Measurements from ENCODE around the gene NFAM1.

NFAM1 gene

DNA sequence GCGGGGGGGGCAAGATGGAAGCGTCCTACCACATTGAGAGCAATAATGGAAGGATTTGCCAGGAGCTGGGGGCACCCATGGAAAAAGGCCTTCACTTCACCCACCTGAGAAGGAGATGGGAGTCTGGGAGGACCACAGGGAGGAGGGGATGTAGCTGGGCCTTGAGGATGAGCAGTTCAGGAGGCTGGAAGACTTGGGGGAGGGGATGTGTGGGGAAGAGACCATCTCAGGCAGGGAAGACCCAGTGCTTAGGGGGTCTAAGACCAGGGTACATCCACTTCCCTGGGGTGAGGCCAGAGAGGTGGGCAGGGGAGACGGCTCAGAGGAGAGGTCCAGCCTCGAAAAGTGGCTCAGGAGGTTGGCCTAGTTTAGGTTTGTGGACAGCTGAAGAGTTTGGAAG is 90.4 kb downstream of the NFAM1 start:
- peaks cover 16% of the 10 kb centered on the region for H3K4me1 ChIP-seq (ENCODE audit: insufficient read depth, low read length)
- H3K9me3 ChIP-seq (ENCODE audit: control insufficient read depth, insufficient read depth, low read length), result no peaks in the 10 kb centered on the region
- no peaks in the 10 kb centered on the region for H3K36me3 ChIP-seq (ENCODE audit: insufficient read depth, low read length)
- no peak overlapping the region for H3K9ac ChIP-seq (ENCODE audit: low read depth, low read length)

DNA sequence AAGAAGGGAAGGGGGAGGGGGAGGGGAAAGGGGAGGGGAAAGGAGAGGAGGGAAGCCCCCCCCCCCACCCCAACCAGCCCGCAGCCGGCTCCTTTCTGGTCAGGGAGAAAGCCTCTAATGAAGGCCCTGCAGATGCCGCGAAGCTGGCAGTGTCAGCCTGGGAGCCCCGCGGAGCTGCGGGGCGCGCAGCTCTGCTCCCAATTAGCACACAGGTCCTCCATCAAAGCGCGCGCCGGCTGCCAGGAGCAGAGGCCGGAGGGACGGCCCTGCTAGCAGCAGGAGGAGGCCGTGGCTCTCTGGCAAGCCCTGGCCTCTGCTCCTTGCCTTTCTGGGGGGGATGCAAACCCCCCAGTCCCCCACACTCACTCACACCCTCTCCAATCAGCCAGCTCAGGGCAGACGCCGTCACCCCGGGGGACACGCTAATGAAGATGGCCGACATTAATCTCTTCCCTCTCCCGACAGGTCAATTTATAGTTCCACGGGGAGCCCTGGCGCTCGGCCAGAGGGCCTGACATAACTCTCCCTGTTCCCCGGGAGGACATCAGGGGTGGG is 91.3 kb downstream of the NFAM1 start:
- peaks cover 19% of the 10 kb centered on the region for H3K4me1 ChIP-seq (ENCODE audit: insufficient read depth, low read length)
- H3K36me3 ChIP-seq (ENCODE audit: insufficient read depth, low read length), result no peaks in the 10 kb centered on the region
- H3K9me3 ChIP-seq (ENCODE audit: control insufficient read depth, insufficient read depth, low read length), result no peaks in the 10 kb centered on the region
- H3K9ac ChIP-seq (ENCODE audit: low read depth, low read length), result peak overlapping the region; percentile 42; the same call in 1 of the 2 replicates

DNA sequence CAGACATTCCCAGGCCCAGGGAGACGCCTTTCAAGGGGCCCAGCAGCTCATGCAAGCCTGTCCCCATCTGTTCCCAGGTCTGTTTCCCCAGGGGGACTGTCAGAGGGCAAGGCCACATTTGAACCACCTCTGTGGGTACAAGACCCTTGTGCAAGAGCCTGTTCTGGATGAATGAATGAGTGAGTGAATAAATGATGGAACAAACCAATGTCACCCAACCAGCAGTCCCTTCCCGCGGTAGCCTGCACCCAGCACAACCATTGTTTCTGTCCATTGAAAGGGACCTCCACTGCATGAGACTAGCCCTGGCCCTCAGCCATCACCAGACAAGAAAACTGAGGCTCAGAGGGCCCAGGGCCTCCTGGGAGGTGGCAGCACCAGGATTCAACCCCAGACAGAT is 92.1 kb downstream of the NFAM1 start:
- Histone ChIP-seq H3K9ac (ENCODE audit: low read depth, low read length) (no peak overlapping the region), H3K4me1 (ENCODE audit: insufficient read depth, low read length) (peaks cover 21% of the 10 kb centered on the region), H3K9me3 (ENCODE audit: control insufficient read depth, insufficient read depth, low read length) (no peaks in the 10 kb centered on the region), H3K36me3 (ENCODE audit: insufficient read depth, low read length) (no peaks in the 10 kb centered on the region)

DNA sequence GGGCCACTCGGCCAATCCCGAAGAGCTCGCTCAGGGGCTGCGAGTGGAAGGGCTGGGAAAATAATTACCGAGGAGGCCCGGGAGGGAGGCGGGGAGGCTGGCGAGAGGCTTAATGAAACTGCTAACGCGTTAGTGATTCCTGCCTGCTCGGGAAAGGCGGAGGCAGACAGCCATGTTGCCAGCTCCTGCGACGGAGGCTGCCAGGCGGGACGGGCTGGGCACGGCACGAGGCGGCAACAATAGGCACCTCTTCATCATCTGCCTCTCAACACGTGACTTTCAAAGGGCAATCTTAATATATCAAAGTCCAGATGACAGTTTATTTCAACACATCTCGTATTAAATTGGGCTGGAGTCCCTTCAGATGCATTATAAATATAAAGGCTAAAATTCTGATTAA is 93.7 kb downstream of the NFAM1 start:
- no peak overlapping the region for H3K9ac ChIP-seq (ENCODE audit: low read depth, low read length)
- no peaks in the 10 kb centered on the region for H3K36me3 ChIP-seq (ENCODE audit: insufficient read depth, low read length)
- peaks cover 21% of the 10 kb centered on the region for H3K4me1 ChIP-seq (ENCODE audit: insufficient read depth, low read length)
- H3K9me3 ChIP-seq (ENCODE audit: control insufficient read depth, insufficient read depth, low read length), result no peaks in the 10 kb centered on the region

DNA sequence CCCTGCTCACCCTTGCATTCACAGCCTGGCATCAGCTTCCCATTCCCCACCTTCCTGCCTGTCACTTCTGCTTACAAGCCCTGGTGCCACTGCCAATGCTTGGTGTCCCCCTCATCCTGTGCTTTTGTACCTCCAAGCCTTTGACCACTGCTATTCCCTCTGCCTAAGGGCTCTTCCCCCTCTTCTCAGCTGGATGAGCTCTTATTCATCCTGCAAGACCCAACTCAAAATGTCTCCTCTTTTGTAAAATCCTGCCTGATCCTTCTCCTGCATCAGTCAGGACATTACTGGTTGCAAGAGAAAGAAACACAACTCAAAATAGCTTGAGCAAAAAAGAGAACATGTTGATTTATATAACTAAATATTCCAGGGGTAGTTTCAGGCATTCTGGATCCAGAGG is 94.8 kb downstream of the NFAM1 start:
- Histone ChIP-seq H3K36me3 (ENCODE audit: insufficient read depth, low read length) (no peaks in the 10 kb centered on the region), H3K9me3 (ENCODE audit: control insufficient read depth, insufficient read depth, low read length) (no peaks in the 10 kb centered on the region), H3K9ac (ENCODE audit: low read depth, low read length) (no peak overlapping the region), H3K4me1 (ENCODE audit: insufficient read depth, low read length) (peaks cover 13% of the 10 kb centered on the region; the same call in 1 of the 2 replicates)

DNA sequence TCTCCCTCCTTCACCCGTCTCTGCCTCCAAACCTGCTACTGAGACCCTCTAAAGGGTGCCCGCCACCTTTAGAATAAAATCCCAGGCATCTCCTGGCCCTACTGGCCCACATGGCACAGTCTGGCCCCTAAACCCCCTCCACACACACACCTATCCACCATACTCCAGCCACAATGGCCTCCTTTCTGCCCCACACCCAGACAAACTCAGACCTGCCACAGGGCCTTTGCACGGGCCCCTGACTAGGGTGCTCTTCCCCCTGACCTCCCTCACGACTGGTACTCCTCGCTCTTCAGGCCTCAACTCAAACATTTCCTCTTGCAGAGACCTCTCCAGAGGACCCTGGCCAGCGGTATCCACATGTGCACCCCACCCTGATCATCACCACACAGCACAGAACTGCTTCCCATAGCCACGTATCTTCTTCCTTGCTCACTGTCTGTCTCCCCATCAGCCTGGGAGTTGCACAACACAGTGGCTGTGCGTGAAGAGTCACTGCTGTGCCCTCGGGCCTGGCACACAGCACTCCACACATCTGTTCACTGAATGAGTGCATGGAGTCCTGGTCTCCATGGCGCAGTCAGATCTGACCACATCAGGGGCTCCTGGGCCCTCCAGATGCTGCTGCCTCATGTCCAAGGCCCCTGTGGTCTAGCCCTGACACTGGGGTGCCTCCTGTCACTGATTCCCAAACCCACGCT is 95.5 kb downstream of the NFAM1 start:
- H3K4me1 ChIP-seq (ENCODE audit: insufficient read depth, low read length), result peaks cover 10% of the 10 kb centered on the region; the same call in 1 of the 2 replicates
- H3K36me3 ChIP-seq (ENCODE audit: insufficient read depth, low read length), result no peaks in the 10 kb centered on the region
- H3K9me3 ChIP-seq (ENCODE audit: control insufficient read depth, insufficient read depth, low read length), result no peaks in the 10 kb centered on the region
- H3K9ac ChIP-seq (ENCODE audit: low read depth, low read length), result no peak overlapping the region

DNA sequence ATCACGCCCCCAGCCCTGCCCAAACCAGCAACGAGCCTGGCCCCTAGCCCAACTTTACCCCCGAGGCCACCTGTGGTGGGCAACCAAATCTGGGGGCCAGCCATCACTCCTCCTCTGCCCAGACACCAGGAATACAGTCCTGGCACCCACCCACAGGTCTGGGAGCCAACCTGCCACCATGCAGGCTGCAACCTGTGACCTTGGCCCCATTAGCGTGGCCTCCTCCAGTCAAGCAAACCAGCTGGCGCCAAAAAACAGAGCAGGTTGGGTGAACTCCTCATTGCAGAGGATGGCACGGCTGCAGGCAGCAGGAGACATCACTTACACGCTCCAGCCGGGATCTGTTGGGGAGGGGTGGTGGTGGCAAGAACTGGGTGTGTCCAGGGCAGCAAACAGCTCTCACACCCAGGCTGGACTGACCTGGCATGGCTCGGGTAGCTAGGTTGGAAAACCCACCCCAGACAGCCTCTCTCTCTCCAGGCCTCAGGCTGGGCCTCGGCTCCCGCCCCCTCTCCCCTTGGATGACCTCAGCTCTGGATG is 96.3 kb downstream of the NFAM1 start:
- H3K9me3 ChIP-seq (ENCODE audit: control insufficient read depth, insufficient read depth, low read length), result no peaks in the 10 kb centered on the region
- H3K4me1 ChIP-seq (ENCODE audit: insufficient read depth, low read length), result peaks cover 10% of the 10 kb centered on the region; the same call in 1 of the 2 replicates
- H3K9ac ChIP-seq (ENCODE audit: low read depth, low read length), result no peak overlapping the region
- H3K36me3 ChIP-seq (ENCODE audit: insufficient read depth, low read length), result no peaks in the 10 kb centered on the region

DNA sequence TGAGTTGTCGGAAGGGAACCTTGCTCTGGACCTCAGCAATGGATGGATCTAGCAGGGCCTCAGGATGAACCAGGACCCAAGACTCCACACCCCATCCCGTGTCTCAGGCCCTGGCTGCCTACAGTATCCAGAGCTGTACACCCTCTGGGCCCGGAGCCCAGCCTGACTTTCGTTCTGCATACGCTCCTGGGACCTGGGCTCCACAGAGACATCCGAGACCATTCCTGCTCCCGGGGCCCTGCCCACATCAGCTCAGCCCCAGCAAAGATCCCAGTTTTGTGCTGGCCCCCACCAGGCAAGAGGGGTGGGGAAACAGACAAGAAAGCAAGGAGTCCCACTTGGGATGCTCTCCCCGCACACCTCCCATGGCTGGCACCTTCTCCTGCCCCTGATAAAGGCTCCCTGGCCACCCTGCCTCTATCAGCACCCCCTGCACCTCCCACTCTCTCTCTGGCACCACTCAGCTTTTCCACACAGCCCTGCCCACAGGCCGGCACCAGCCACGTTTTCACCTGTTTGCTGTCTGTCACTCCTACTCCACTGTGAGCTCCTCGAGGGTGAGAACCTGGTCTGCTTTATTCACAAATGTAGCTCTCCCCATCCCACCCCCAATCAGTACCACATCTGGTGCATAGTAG is 97.2 kb downstream of the NFAM1 start:
- Histone ChIP-seq H3K4me1 (ENCODE audit: insufficient read depth, low read length) (peaks cover 10% of the 10 kb centered on the region; the same call in 1 of the 2 replicates), H3K9me3 (ENCODE audit: control insufficient read depth, insufficient read depth, low read length) (no peaks in the 10 kb centered on the region), H3K9ac (ENCODE audit: low read depth, low read length) (no peak overlapping the region), H3K36me3 (ENCODE audit: insufficient read depth, low read length) (no peaks in the 10 kb centered on the region)

DNA sequence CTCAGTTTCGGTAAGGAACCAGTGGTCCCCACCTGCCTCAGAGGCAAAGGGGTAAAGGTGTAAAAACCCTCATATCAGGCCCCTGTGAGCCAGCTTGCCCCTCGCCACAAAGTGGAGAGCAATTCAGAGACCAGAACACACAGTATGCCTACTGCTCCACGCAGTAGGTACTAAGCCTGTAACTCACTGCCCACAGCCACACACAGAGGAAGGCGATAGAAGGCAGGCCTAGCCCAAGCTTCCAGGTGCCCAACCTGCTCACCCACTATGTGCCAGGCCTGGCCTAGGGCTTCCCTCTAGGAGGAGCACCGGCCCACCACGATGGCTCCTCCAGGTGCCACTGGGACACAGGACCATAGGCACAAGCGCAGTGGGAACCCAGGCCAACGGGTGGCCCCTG is 98.7 kb downstream of the NFAM1 start:
- no peaks in the 10 kb centered on the region for H3K36me3 ChIP-seq (ENCODE audit: insufficient read depth, low read length)
- H3K4me1 ChIP-seq (ENCODE audit: insufficient read depth, low read length), result peaks cover 10% of the 10 kb centered on the region; the same call in 1 of the 2 replicates
- no peaks in the 10 kb centered on the region for H3K9me3 ChIP-seq (ENCODE audit: control insufficient read depth, insufficient read depth, low read length)
- no peak overlapping the region for H3K9ac ChIP-seq (ENCODE audit: low read depth, low read length)

DNA sequence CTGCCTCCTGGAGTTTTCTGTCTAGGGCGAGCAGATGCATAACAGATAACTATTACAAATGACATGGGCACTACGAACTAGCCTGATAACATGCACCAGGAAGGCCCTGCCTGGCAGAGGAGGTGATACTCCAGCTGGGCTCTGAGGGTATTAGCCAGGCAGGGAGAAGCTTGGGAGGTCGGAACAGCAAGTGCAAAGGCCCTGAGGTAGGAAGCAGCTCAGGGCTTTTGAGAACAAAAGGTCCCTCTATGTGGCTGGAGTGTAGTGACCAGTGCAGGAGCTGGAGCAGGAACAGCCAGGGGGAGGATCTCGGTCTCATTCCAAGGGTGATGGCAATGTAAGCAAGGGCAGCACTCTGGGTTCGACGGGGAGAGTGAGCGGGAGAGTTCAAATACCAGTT is 100.1 kb downstream of the NFAM1 start:
- Histone ChIP-seq H3K9ac (ENCODE audit: low read depth, low read length) (no peak overlapping the region), H3K4me1 (ENCODE audit: insufficient read depth, low read length) (0 out of 2 replicates have a peak, but pooled peaks cover 5% of the 10 kb centered on the region), H3K36me3 (ENCODE audit: insufficient read depth, low read length) (no peaks in the 10 kb centered on the region), H3K9me3 (ENCODE audit: control insufficient read depth, insufficient read depth, low read length) (no peaks in the 10 kb centered on the region)

DNA sequence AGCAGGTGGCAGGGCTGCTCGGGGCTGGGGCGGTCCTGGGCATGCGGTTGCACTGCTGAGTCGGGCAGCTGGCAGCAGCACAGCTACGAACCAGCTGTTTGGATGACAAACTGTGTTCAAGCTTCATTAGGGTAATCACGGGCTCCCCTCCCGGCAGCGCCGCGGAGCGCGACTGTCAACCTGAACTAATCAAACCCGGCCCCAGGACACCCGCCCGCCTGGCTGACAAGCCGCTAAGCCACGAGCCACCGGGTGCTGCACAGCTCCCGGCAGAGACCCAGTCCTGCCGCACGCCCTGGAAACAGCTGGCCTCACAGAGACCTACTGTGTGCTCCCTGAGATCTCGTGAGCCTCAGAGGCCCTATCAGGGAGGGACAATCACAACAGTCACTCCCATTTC is 101.2 kb downstream of the NFAM1 start:
- H3K36me3 ChIP-seq (ENCODE audit: insufficient read depth, low read length), result no peaks in the 10 kb centered on the region
- no peaks in the 10 kb centered on the region for H3K9me3 ChIP-seq (ENCODE audit: control insufficient read depth, insufficient read depth, low read length)
- H3K4me1 ChIP-seq (ENCODE audit: insufficient read depth, low read length), result 0 out of 2 replicates have a peak, but pooled peaks cover 3% of the 10 kb centered on the region
- H3K9ac ChIP-seq (ENCODE audit: low read depth, low read length), result no peak overlapping the region
